Fibroblast of lung (primary cell): ENCODE measurements around the gene CSK.

ENCODE experiments used
- EZH2 ChIP-seq: IDR thresholded peaks from 2 replicates; pipeline ENCODE4 v1.5.1; 2012; ENCODE audit warnings: low read length, control low read depth, mild to moderate bottlenecking; ENCODE audit errors: missing control alignments
- TF ChIP-seq, protein P1 (sequence below), 2 donors: IDR thresholded peaks in 1 of 2; conservative IDR thresholded peaks in 1 of 2; 1 replicate in 1 of 2; 2 replicates in 1 of 2; pipeline ENCODE4 v1.5.1; 2011 to 2012; ENCODE audit warnings: low read length in 2 of 2, control low read depth in 1 of 2, inconsistent platforms in 1 of 2, low read depth in 1 of 2, mild to moderate bottlenecking in 1 of 2

DNA sequence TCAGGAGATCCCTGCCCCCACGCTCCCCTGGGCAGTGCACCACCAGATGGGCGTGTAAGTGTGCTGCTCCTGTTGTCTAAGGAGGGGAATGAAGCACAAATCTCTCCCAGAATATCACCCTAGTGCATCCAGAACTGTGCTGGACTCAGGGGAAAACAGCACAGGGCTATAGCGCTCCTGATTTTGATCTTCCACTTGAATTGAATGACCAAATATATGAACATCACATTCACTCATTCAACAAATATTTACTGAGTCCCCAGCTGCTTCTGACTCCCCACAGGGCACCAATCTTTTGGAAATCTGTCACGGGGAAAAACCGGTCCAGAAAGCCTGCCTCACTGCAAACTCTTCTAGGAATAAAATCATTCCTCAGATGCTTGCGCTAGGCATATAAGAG is 47.0 kb downstream of the CSK start:
- TF ChIP-seq, protein P1, sequence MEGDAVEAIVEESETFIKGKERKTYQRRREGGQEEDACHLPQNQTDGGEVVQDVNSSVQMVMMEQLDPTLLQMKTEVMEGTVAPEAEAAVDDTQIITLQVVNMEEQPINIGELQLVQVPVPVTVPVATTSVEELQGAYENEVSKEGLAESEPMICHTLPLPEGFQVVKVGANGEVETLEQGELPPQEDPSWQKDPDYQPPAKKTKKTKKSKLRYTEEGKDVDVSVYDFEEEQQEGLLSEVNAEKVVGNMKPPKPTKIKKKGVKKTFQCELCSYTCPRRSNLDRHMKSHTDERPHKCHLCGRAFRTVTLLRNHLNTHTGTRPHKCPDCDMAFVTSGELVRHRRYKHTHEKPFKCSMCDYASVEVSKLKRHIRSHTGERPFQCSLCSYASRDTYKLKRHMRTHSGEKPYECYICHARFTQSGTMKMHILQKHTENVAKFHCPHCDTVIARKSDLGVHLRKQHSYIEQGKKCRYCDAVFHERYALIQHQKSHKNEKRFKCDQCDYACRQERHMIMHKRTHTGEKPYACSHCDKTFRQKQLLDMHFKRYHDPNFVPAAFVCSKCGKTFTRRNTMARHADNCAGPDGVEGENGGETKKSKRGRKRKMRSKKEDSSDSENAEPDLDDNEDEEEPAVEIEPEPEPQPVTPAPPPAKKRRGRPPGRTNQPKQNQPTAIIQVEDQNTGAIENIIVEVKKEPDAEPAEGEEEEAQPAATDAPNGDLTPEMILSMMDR (conservative IDR thresholded peaks at IDR 0.05 in 1 of 2, IDR thresholded peaks at IDR 0.05 in 1 of 2; ENCODE audit: low read depth in 1 of 2, low read length in 2 of 2), result no peak
- TF ChIP-seq EZH2, result no peak
